ENCODE results near the gene CES3.
A peak's percentile ranks its signal among the peaks of the same experiment; 100 is the strongest.

The CES3 gene

GRCh38 chr16:67017810-67018488 is 56.9 kb downstream of the CES3 start (continued):
- TF ChIP-seq REST (tag by site-specific recombination; IDR thresholded peaks at IDR 0.05) = no peak
- peak; percentile 82 for TF ChIP-seq ZNF561 (tag by site-specific recombination; IDR thresholded peaks at IDR 0.05; ENCODE audit: borderline replicate concordance)
- 0 out of 2 replicates have a peak, but pooled peaks have one; percentile 33 for TF ChIP-seq ZNF169 (tag by site-specific recombination; IDR thresholded peaks at IDR 0.05)
- no peak for TF ChIP-seq SALL2 (tag by site-specific recombination; IDR thresholded peaks at IDR 0.05; ENCODE audit: borderline replicate concordance)
- TF ChIP-seq ZNF529 (tag by site-specific recombination; IDR thresholded peaks at IDR 0.05; ENCODE audit: insufficient replicate concordance) = no peak
- 0 out of 2 replicates have a peak, but pooled peaks have one; percentile 49 for TF ChIP-seq SP7 (tag by site-specific recombination; IDR thresholded peaks at IDR 0.05)
- TF ChIP-seq ZBTB6 (tag by site-specific recombination; IDR thresholded peaks at IDR 0.05) = no peak
- no peak for TF ChIP-seq ZNF37A (tag by site-specific recombination; IDR thresholded peaks at IDR 0.05)
- peak; percentile 98 for TF ChIP-seq ZSCAN30 (tag by site-specific recombination; IDR thresholded peaks at IDR 0.05)
- TF ChIP-seq GFI1B (tag by site-specific recombination; IDR thresholded peaks at IDR 0.05) = no peak
- TF ChIP-seq ZNF692 (tag by site-specific recombination; IDR thresholded peaks at IDR 0.05) = 0 out of 2 replicates have a peak, but pooled peaks have one; percentile 51
- TF ChIP-seq ZNF423 (tag by site-specific recombination; IDR thresholded peaks at IDR 0.05) = no peak
- 0 out of 2 replicates have a peak, but pooled peaks have one; percentile 18 for TF ChIP-seq ZNF768 (tag by site-specific recombination; IDR thresholded peaks at IDR 0.05)
- TF ChIP-seq, protein P1, sequence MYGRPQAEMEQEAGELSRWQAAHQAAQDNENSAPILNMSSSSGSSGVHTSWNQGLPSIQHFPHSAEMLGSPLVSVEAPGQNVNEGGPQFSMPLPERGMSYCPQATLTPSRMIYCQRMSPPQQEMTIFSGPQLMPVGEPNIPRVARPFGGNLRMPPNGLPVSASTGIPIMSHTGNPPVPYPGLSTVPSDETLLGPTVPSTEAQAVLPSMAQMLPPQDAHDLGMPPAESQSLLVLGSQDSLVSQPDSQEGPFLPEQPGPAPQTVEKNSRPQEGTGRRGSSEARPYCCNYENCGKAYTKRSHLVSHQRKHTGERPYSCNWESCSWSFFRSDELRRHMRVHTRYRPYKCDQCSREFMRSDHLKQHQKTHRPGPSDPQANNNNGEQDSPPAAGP (tag by site-specific recombination; IDR thresholded peaks at IDR 0.05) = no peak
- TF ChIP-seq, protein P2, sequence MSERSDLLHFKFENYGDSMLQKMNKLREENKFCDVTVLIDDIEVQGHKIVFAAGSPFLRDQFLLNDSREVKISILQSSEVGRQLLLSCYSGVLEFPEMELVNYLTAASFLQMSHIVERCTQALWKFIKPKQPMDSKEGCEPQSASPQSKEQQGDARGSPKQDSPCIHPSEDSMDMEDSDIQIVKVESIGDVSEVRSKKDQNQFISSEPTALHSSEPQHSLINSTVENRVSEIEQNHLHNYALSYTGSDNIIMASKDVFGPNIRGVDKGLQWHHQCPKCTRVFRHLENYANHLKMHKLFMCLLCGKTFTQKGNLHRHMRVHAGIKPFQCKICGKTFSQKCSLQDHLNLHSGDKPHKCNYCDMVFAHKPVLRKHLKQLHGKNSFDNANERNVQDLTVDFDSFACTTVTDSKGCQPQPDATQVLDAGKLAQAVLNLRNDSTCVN (tag by site-specific recombination; optimal IDR thresholded peaks at IDR 0.05) = peak; percentile 18
- no peak for TF ChIP-seq ZNF132 (tag by site-specific recombination; IDR thresholded peaks at IDR 0.05; ENCODE audit: borderline replicate concordance)
- no peak for TF ChIP-seq ZBTB10 (tag by site-specific recombination; IDR thresholded peaks at IDR 0.05)
- peak; percentile 65 for TF ChIP-seq ZXDB (tag by site-specific recombination; IDR thresholded peaks at IDR 0.05)
- no peak for TF ChIP-seq IKZF3 (tag by site-specific recombination; IDR thresholded peaks at IDR 0.05)
- TF ChIP-seq ZNF175 (tag by site-specific recombination; IDR thresholded peaks at IDR 0.05) = no peak
- TF ChIP-seq ZNF335 (tag by site-specific recombination; conservative IDR thresholded peaks at IDR 0.05) = 0 out of 2 replicates have a peak, but pooled peaks have one; percentile 17
- TF ChIP-seq ZNF707 (tag by site-specific recombination; IDR thresholded peaks at IDR 0.05) = no peak
- no peak for TF ChIP-seq ZNF670 (tag by site-specific recombination; IDR thresholded peaks at IDR 0.05; ENCODE audit: low read depth)
- TF ChIP-seq ZNF24 (tag by site-specific recombination; IDR thresholded peaks at IDR 0.05) = peak; percentile 64; the same call in 1 of the 2 replicates
- TF ChIP-seq KLF7 (tag by site-specific recombination; IDR thresholded peaks at IDR 0.05; ENCODE audit: borderline replicate concordance) = no peak
- TF ChIP-seq ZNF837 (tag by site-specific recombination; IDR thresholded peaks at IDR 0.05) = no peak
- TF ChIP-seq ZNF654 (tag by site-specific recombination; IDR thresholded peaks at IDR 0.05; ENCODE audit: low read depth) = peak; percentile 70
- TF ChIP-seq ZBTB20 (tag by site-specific recombination; IDR thresholded peaks at IDR 0.05) = no peak
- TF ChIP-seq YY2 (tag by site-specific recombination; IDR thresholded peaks at IDR 0.05) = peak; percentile 55

All from HEK293 (cell line).